Measurements from ENCODE around the gene RETREG2. TPM values are rescaled to one million over a fixed set of nuclear protein-coding genes. Genes with fewer than 3 reads are reported as not detected.

The RETREG2 gene
- total RNA-seq, 4 donors from 2014 or later = 82.3 to 122 (median 100) TPM

GRCh38 chr2:219155054-219155644 lies 22.9 kb upstream of the RETREG2 start:
- DNase-seq = peak; percentile 12 to 22
- WGBS, 2 donors = 11 to 13% methylated on average over 4 of the region's 4 CpGs
- H3K27me3 ChIP-seq = no peaks in the 10 kb centered on the region
- TF ChIP-seq POLR2A (IDR thresholded peaks at IDR 0.05) (no peak), CTCF (IDR thresholded peaks at IDR 0.05) (peak in 5 of 6 experiments; percentile 33 to 67 (median 59))
- H3K27ac ChIP-seq = no peak overlapping the region
- no peaks in the 10 kb centered on the region for H3K9me3 ChIP-seq
- peaks cover 0 to 6% of the 10 kb centered on the region in 2 donors for H3K4me1 ChIP-seq
- intact Hi-C loops (cut with DNase I) = loop anchor here (5.0 kb wide), 1 partner anchor 142 kb away; no protein-coding TSS in a partner anchor
- H3K36me3 ChIP-seq = peaks cover 0 to 3% of the 10 kb centered on the region in 2 donors
- no peak overlapping the region for H3K4me3 ChIP-seq (replicated peaks in 1 of 3)

GRCh38 chr2:219157396-219157795 lies 20.7 kb upstream of the RETREG2 start:
- Histone ChIP-seq H3K4me1 (peaks cover 4 to 11% of the 10 kb centered on the region in 2 donors), H3K36me3 (peaks cover 0 to 3% of the 10 kb centered on the region in 2 donors), H3K9me3 (no peaks in the 10 kb centered on the region), H3K27ac (no peak overlapping the region), H3K27me3 (no peaks in the 10 kb centered on the region), H3K4me3 (replicated peaks in 1 of 3) (no peak overlapping the region)
- TF ChIP-seq POLR2A (IDR thresholded peaks at IDR 0.05) (no peak), CTCF (IDR thresholded peaks at IDR 0.05) (no peak)
- no peak for DNase-seq
- intact Hi-C loops (cut with DNase I) = loop anchor here (5.0 kb wide), 1 partner anchor 140 kb away; no protein-coding TSS in a partner anchor
- WGBS, 2 donors = 79 to 82% methylated on average over 8 of the region's 8 CpGs

- no peak for TF ChIP-seq POLR2A (IDR thresholded peaks at IDR 0.05)
- no peak for TF ChIP-seq CTCF (IDR thresholded peaks at IDR 0.05)
- Histone ChIP-seq H3K27ac (no peak overlapping the region), H3K9me3 (no peaks in the 10 kb centered on the region), H3K4me1 (peaks cover 4 to 11% of the 10 kb centered on the region in 2 donors), H3K27me3 (no peaks in the 10 kb centered on the region), H3K4me3 (replicated peaks in 1 of 3) (no peak overlapping the region), H3K36me3 (peaks cover 0 to 3% of the 10 kb centered on the region in 2 donors)
- intact Hi-C loops (cut with DNase I) = loop anchor here (5.0 kb wide), 1 partner anchor 139 kb away; no protein-coding TSS in a partner anchor
- DNase-seq = no peak
- WGBS, 2 donors = 82 to 89% methylated on average over 4 of the region's 4 CpGs
Measured at GRCh38 chr2:219158025-219158424, 20.1 kb upstream of the RETREG2 start.

GRCh38 chr2:219158586-219158985 lies 19.5 kb upstream of the RETREG2 start:
- H3K4me3 ChIP-seq (replicated peaks in 1 of 3) = no peak overlapping the region
- peaks cover 4 to 11% of the 10 kb centered on the region in 2 donors for H3K4me1 ChIP-seq
- TF ChIP-seq POLR2A (IDR thresholded peaks at IDR 0.05) (no peak), CTCF (IDR thresholded peaks at IDR 0.05) (no peak)
- WGBS, 2 donors = 89 to 91% methylated on average over 3 of the region's 3 CpGs
- H3K36me3 ChIP-seq = peaks cover 0 to 3% of the 10 kb centered on the region in 2 donors
- intact Hi-C loops (cut with DNase I) = loop anchor here (5.0 kb wide), 1 partner anchor 139 kb away; no protein-coding TSS in a partner anchor
- H3K27me3 ChIP-seq = no peaks in the 10 kb centered on the region
- no peak overlapping the region for H3K27ac ChIP-seq
- H3K9me3 ChIP-seq = no peaks in the 10 kb centered on the region
- no peak for DNase-seq

GRCh38 chr2:219159771-219160185 lies 18.3 kb upstream of the RETREG2 start:
- H3K27me3 ChIP-seq = no peaks in the 10 kb centered on the region

More at GRCh38 chr2:219159771-219160185, 18.3 kb upstream of the RETREG2 start:
- no peaks in the 10 kb centered on the region for H3K9me3 ChIP-seq
- TF ChIP-seq CTCF (IDR thresholded peaks at IDR 0.05) (no peak), POLR2A (IDR thresholded peaks at IDR 0.05) (no peak)
- H3K27ac ChIP-seq = peak overlapping the region; percentile 90 to 97 (median 93)
- peaks cover 4 to 11% of the 10 kb centered on the region in 2 donors for H3K4me1 ChIP-seq
- WGBS, 2 donors = 11 to 14% methylated on average over 18 of the region's 18 CpGs
- H3K4me3 ChIP-seq (replicated peaks in 1 of 3) = peak overlapping the region in 2 of 3 donors; percentile 40 to 50
- DNase-seq = no peak
- H3K36me3 ChIP-seq = peaks cover 0 to 3% of the 10 kb centered on the region in 2 donors
- intact Hi-C loops (cut with DNase I) = loop anchor here (5.0 to 10.0 kb wide), 2 partner anchors 138 to 225 kb away; partner anchors contain the start of gene DNPEP
